SH-SY5Y (cell line): Measurements from ENCODE around the gene SRRM4.

ENCODE experiments used
- GATA2 ChIP-seq: IDR thresholded peaks from 2 replicates; pipeline ENCODE4 v1.6.1; 2011; ENCODE audit warnings: mild to moderate bottlenecking, low read depth, low read length
- GATA3 ChIP-seq: IDR thresholded peaks from 2 replicates; pipeline ENCODE4 v1.6.1; 2011; ENCODE audit warnings: low read depth, mild to moderate bottlenecking, low read length, moderate library complexity

- no peak for TF ChIP-seq GATA2
- TF ChIP-seq GATA3 = no peak
These were observed 1.8 kb downstream of the SRRM4 start for GRCh38 chr12:118982984-118983761.
